Body of pancreas (tissue), 4 donors: ENCODE results near the gene TMEM123. TPM values are rescaled to one million over a fixed set of nuclear protein-coding genes. Genes with fewer than 3 reads are reported as not detected.

ENCODE experiments used
- ATAC-seq: fragments of 150-250 bp; one replicate; pipeline ENCODE4 v1.9.1; 2016
- DNase-seq, 4 donors: peaks; one replicate each; pipeline ENCODE4 v3.0.0-alpha.2; 2019
- H3K27ac ChIP-seq, 4 donors: fragments of 200-600 bp; sonication (generic); 1 replicate in 3 of 4; 2 replicates in 1 of 4; pipeline versions ENCODE4 v1.5.1 to v1.6.1; 2016 to 2019; ENCODE audit warnings: mild to moderate bottlenecking in 1 of 4, mixed read lengths in 1 of 4, moderate library complexity in 1 of 4
- H3K27me3 ChIP-seq, 2 donors: fragments of 200-600 bp; sonication (generic); one replicate each; pipeline ENCODE4 v1.6.0; 2016; ENCODE audit warnings: mild to moderate bottlenecking in 1 of 2
- H3K36me3 ChIP-seq, 2 donors: fragments of 200-600 bp; sonication (generic); replicated peaks in 1 of 2; 2 replicates each; pipeline ENCODE4 v1.5.1; 2016; ENCODE audit warnings: low read depth in 2 of 2; ENCODE audit not compliant: insufficient read depth in 1 of 2
- H3K4me1 ChIP-seq: fragments of 200-600 bp; sonication (generic); one replicate; pipeline ENCODE4 v1.6.0; 2016
- H3K4me3 ChIP-seq, 2 donors: fragments of 200-600 bp; sonication (generic); 1 replicate in 1 of 2; 2 replicates in 1 of 2; pipeline ENCODE4 v1.5.1; 2016 to 2019
- H3K9me3 ChIP-seq, 3 donors: fragments of 200-600 bp; sonication (generic); 1 replicate in 2 of 3; 2 replicates in 1 of 3; pipeline ENCODE4 v1.5.1; 2016
- POLR2A ChIP-seq, 3 donors: fragments of 450-650 bp; IDR thresholded peaks; one replicate each; pipeline ENCODE4 v1.6.1; 2016; ENCODE audit warnings: antibody characterized with exemption in 3 of 3, mild to moderate bottlenecking in 2 of 3
- WGBS, 2 donors: methylation state at CpG; one replicate each; pipeline ENCODE4 v1.1.5; 2017; 5-methylcytosine and 5-hydroxymethylcytosine counted together
- intact Hi-C: fragments of 100-400 bp; cut with DNase I; formaldehyde crosslinking; loops from one replicate; pipeline ENCODE4 v1.15.1; 2023
- total RNA-seq, 2 donors: library from RNA; depleted of rRNA; stranded (reverse); fragments of >200 nt; gene quantifications; one replicate each; pipeline ENCODE4 v1.1.0, GENCODE V29; 2016
- TF ChIP-seq, protein P1 (sequence below), 7 experiments: fragments of 450-650 bp in 4 of 7; fragments of 200-600 bp in 3 of 7; sonication (generic) in 3 of 7; IDR thresholded peaks; one replicate each; pipeline ENCODE4 v1.5.1; 2016 to 2019; ENCODE audit warnings: antibody characterized with exemption in 7 of 7

Gene TMEM123
- total RNA-seq, 2 donors from 2014 or later: 40.2 to 82.5 TPM

DNA sequence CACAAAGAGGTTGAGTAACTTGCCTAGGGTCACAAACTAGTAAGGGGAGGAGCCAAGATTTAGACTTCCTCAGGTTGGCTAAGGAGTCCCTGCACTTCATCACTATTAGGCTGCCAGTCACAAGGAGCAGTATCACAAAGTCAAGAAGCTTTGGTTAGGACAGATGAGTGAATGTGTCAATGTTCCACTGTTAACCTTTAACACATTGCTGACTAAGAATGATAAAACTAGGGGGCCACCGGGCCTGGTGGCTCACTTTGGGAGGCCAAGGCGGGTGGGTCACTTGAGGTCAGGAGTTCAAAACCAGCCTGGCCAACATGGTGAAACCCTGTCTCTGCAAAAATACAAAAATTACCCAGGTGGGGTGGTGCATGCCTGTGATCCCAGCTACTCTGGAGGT is 32.0 kb downstream of the TMEM123 start:
- TF ChIP-seq POLR2A (IDR thresholded peaks at IDR 0.05): no peak
- TF ChIP-seq, protein P1, sequence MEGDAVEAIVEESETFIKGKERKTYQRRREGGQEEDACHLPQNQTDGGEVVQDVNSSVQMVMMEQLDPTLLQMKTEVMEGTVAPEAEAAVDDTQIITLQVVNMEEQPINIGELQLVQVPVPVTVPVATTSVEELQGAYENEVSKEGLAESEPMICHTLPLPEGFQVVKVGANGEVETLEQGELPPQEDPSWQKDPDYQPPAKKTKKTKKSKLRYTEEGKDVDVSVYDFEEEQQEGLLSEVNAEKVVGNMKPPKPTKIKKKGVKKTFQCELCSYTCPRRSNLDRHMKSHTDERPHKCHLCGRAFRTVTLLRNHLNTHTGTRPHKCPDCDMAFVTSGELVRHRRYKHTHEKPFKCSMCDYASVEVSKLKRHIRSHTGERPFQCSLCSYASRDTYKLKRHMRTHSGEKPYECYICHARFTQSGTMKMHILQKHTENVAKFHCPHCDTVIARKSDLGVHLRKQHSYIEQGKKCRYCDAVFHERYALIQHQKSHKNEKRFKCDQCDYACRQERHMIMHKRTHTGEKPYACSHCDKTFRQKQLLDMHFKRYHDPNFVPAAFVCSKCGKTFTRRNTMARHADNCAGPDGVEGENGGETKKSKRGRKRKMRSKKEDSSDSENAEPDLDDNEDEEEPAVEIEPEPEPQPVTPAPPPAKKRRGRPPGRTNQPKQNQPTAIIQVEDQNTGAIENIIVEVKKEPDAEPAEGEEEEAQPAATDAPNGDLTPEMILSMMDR (IDR thresholded peaks at IDR 0.05): no peak
- no peak overlapping the region for H3K4me3 ChIP-seq
- H3K36me3 ChIP-seq: no peaks in the 10 kb centered on the region
- WGBS, 2 donors: 75 to 76% methylated on average over 2 of the region's 2 CpGs
- H3K9me3 ChIP-seq: no peaks in the 10 kb centered on the region
- no peak overlapping the region for H3K27ac ChIP-seq
- intact Hi-C loops: no loop called here
- DNase-seq: no peak
- no peaks in the 10 kb centered on the region for H3K27me3 ChIP-seq
- ATAC-seq: no peak
- peaks cover 12% of the 10 kb centered on the region for H3K4me1 ChIP-seq

DNA sequence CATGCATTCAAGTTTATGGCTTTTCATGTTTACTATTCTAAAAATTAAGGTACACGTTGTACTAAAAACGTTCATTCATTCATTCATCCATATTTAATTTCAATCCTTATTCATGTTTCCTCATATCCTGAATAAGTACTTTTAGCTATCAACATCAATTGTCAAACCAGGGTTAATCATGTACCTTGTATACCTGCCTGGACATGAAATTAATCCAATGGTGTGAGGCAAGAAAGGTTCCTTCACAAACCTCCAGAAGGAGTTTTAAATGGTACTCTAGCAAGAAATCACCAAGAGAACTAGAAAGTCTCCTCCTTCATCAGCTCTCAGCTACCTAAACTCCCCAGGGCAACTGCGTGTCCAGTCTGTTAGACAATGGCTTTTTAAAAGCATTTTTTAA is 33.4 kb downstream of the TMEM123 start:
- intact Hi-C loops: no loop called here
- WGBS, 2 donors: 48 to 59% methylated on average over 3 of the region's 3 CpGs
- no peaks in the 10 kb centered on the region for H3K36me3 ChIP-seq

DNA sequence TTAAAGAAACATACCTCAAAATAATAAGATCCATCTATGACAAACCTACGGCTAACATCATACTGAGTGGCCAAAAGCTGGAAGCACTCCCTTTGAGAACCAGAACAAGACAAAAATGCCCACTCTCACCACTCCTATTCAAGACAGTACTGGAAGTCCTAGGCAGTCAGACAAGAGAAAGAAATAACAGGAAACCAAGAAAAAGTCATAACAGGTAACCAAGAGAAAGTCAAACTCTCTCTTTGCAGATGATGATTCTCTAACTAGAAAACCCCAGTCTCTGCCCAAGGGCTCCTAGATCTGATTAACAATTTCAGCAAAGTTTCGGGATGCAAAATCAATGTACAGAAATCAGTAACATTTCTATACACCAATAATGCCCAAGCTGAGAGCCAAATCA is 35.6 kb downstream of the TMEM123 start:
- Histone ChIP-seq H3K27ac (no peak overlapping the region), H3K27me3 (no peaks in the 10 kb centered on the region), H3K36me3 (no peaks in the 10 kb centered on the region), H3K9me3 (no peaks in the 10 kb centered on the region), H3K4me1 (peaks cover 12% of the 10 kb centered on the region), H3K4me3 (no peak overlapping the region)
- TF ChIP-seq, protein P1 (IDR thresholded peaks at IDR 0.05): no peak
- no peak for TF ChIP-seq POLR2A (IDR thresholded peaks at IDR 0.05)
- DNase-seq (no peak), ATAC-seq (no peak)
- intact Hi-C loops: no loop called here
- 98% methylated on average over 2 of the region's 2 CpGs for WGBS, 2 donors

More for the DNA sequence above, 33.4 kb downstream of the TMEM123 start:
- Histone ChIP-seq H3K27ac (no peak overlapping the region), H3K27me3 (no peaks in the 10 kb centered on the region), H3K4me1 (peaks cover 11% of the 10 kb centered on the region), H3K4me3 (no peak overlapping the region), H3K9me3 (no peaks in the 10 kb centered on the region)
- no peak for ATAC-seq
- TF ChIP-seq POLR2A (IDR thresholded peaks at IDR 0.05): no peak
- DNase-seq: no peak

DNA sequence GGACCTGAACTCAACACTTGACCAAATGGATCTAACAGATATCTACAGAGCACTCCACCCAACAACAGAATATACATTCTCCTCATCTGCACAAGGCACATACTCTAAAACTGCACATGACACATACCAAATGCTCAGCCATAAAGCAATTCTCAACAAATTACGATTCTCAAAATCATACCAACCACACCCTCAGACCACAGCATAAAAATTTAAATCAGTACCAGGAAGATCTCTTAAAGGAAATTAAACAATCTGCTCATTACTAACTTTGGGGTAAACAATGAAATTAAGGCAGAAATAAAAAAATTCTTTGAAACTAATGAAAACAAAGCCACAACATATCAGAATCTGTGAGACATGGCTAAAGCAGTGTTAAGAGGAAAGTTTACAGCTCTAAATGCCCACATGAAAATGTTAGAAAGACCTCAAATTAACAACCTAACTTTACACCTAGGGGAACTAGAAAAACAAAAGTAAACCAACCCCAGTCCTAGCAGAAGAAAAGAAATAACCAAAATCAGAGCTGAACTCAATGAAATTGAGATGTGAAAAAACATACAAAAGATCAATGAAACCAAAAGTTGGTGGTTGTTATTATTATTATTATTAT is 37.2 kb downstream of the TMEM123 start:
- no peak for DNase-seq
- Histone ChIP-seq H3K4me1 (peaks cover 18% of the 10 kb centered on the region), H3K4me3 (no peak overlapping the region), H3K36me3 (no peaks in the 10 kb centered on the region), H3K9me3 (no peaks in the 10 kb centered on the region), H3K27me3 (no peaks in the 10 kb centered on the region), H3K27ac (no peak overlapping the region)
- WGBS, 2 donors: 80 to 90% methylated on average over 1 of the region's 1 CpG
- intact Hi-C loops: no loop called here
- no peak for ATAC-seq
- TF ChIP-seq POLR2A (IDR thresholded peaks at IDR 0.05): no peak
- TF ChIP-seq, protein P1 (IDR thresholded peaks at IDR 0.05): no peak

DNA sequence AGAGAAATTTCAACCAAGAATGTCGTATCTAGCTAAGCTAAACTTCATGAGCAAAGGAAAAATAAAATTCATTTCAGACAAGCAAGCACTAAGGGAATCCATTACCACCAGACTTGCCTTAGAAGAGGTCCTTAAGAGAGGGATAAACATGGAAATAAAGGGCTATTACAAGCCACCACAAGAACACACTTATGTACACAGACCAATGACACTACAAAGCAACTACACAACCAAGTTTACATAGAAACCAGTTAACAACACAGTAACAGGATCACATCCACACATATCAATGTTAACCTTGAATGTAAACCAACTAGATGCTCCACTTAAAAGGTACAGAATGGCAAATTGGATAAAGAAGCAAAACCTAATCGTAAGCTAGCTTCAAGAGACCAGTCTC is 38.0 kb downstream of the TMEM123 start:
- no peaks in the 10 kb centered on the region for H3K36me3 ChIP-seq
- no peak overlapping the region for H3K4me3 ChIP-seq
- intact Hi-C loops: no loop called here
- 98% methylated on average over 2 of the region's 2 CpGs for WGBS, 2 donors
- peaks cover 12% of the 10 kb centered on the region for H3K4me1 ChIP-seq
- no peak for TF ChIP-seq POLR2A (IDR thresholded peaks at IDR 0.05)
- TF ChIP-seq, protein P1 (IDR thresholded peaks at IDR 0.05): no peak
- no peak for DNase-seq
- H3K27me3 ChIP-seq: no peaks in the 10 kb centered on the region
- H3K27ac ChIP-seq: no peak overlapping the region
- no peaks in the 10 kb centered on the region for H3K9me3 ChIP-seq
- no peak for ATAC-seq
